Right renal cortex interstitium (tissue), 3 donors: ENCODE measurements around the gene FSIP1. TPM values are rescaled to one million over a fixed set of nuclear protein-coding genes. Genes with fewer than 3 reads are reported as not detected.

ENCODE experiments used
- DNase-seq, 3 donors: peaks; one replicate each; pipeline ENCODE4 v3.0.0-alpha.2; 2013; ENCODE audit warnings: low read depth in 3 of 3, low spot score in 2 of 3
- polyA plus RNA-seq, 3 donors: library from polyadenylated mRNA; unstranded; fragments of 120-200 nt; gene quantifications; one replicate each; pipeline ENCODE4 v1.2.1, GENCODE V29; 2013; ENCODE audit not compliant: insufficient read length in 3 of 3

Gene FSIP1
- polyA plus RNA-seq, 3 donors, result 2.9 to 4.2 (median 4.1) TPM

GRCh38 chr15:39565851-39566250, 216.8 kb downstream of the FSIP1 start:
- DNase-seq, result no peak

- DNase-seq, result no peak
These were observed 217.5 kb downstream of the FSIP1 start for GRCh38 chr15:39564972-39565665.

GRCh38 chr15:39558421-39558820, 224.2 kb downstream of the FSIP1 start:
- no peak for DNase-seq

GRCh38 chr15:39556461-39556860, 226.2 kb downstream of the FSIP1 start:
- no peak for DNase-seq

DNA sequence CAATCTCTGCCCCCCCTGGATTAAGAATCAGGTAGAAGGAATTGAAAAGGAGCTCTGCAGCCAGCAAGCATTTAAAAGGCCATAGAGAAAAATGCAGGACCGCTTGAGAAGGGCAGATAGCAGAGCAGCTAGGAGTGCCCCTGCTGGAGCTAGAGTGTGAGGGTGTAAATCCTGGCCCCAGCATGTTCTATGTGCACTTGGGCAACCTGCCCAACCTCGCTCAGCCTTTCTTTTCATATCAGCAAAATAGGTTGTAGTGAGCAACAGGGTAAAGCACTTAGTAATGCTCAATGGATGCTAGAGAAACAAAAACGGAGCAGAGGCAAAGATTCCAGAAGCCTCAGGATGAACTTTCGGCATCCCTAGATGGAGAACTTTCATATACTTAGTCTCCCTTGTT, 226.8 kb downstream of the FSIP1 start:
- DNase-seq, result no peak

- no peak for DNase-seq
These were observed 227.8 kb downstream of the FSIP1 start for GRCh38 chr15:39554746-39555387.

DNA sequence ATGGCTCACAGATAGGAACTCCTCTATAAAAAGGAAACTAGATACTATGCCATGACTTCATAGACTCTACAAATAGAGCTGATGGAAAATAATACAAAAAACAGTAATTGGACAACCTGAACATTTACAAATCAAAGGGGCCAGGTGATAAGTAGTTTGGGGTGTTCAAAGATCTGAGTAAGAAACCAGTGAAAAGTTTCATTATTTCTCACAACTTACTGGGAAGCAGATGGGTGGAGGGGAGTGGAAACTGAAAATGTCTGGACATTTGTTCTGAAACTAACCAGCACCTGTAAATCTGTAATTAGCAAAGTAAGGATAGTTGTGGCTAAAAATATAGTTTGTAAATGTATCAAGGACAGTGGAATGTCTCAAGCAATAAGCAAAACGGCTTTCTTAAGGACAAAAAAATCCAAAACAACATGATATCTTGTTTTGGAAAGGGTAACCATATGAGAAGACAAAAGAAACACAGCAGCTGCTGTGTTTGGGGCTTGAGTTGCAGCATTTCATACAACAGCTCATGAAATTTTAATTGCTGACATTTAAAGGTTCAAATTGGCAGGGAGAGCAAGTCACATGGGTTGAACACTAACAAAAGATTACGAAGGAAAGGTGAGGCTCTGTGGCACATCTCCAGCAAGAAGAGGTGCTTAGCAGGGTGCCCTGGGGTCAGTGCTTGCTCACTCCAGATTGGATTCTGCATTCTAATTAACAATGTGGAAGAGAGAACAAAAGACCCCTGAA, 228.5 kb downstream of the FSIP1 start:
- no peak for DNase-seq

DNA sequence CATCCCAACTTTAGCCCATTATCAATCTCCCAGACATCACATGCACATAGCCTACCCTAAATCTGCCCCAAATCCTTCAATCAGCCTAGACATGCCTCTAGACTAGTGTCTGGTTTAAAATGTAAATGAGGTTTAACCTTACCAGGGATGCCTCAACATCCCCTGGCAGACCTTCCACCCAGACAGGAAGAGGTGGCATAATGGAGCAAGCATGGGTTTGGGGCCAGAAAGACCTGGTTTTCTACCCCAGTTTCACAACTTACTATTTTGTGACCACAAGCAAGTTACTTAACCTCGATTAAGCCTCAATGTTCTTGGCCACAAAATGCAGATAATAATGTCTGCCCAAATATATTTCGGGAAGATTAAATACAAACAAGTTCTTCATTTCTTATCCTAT, 230.1 kb downstream of the FSIP1 start:
- DNase-seq, result no peak

DNA sequence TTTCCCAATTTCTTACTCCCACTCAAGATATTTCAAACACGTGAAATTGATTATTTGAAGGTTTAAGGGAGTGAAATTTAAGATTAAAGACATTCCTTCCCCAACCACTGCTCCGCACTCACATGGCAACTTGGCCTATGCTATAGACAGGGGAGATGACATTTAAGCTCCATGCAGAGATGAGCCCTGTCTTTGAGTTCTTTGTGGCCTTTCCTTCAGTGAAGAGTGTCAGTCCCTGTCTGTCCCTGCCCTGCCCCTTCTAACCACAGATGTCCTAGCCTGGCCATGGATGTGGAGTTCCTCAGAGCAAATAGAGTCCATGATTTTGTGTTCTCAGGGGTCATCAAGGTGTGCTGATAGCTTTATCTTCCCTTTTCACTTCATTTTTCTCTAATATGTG, 231.2 kb downstream of the FSIP1 start:
- DNase-seq, result no peak

Other genes starting within 250 kb of the FSIP1 start
- 100 to 1,000 TPM; 155 to 187 (median 167) TPM for gene THBS1, start 201.8 kb downstream of the FSIP1 start, polyA plus RNA-seq
- gene GPR176, start 137.4 kb upstream of the FSIP1 start, polyA plus RNA-seq, result 10 to 100 TPM; 14.9 to 17.5 (median 15.2) TPM
- gene EIF2AK4, start 151.3 kb upstream of the FSIP1 start, polyA plus RNA-seq, result 10 to 100 TPM; 54.4 to 65.1 (median 58.3) TPM